OCI-M2 (cell line): ENCODE data around the gene TIGAR.

Source experiments
- DNase-seq: peaks from one replicate; lab custom pipeline; 2025; ENCODE audit not compliant: unreplicated experiment; lab: John Stamatoyannopoulos, UW

TIGAR gene

GRCh38 chr12:4320853-4321701, at the start of gene TIGAR:
TSS of gene TIGAR (plus strand) at chr12:4321213. CDS start at chr12:4321272, 59 bp downstream.
- no peak for DNase-seq

- DNase-seq: no peak
Measured at GRCh38 chr12:4271717-4272423, 49.1 kb upstream of the TIGAR start.

- no peak for DNase-seq
Measured at GRCh38 chr12:4272424-4273272, 48.4 kb upstream of the TIGAR start.

- DNase-seq: no peak
Measured at GRCh38 chr12:4273273-4273651, 47.8 kb upstream of the TIGAR start.

- no peak for DNase-seq
Measured at GRCh38 chr12:4273652-4274395, 47.2 kb upstream of the TIGAR start, which contains the start of gene CCND2. TSS of gene CCND2 (plus strand) at chr12:4273762. CDS start at chr12:4274041, 279 bp downstream.

- no peak for DNase-seq
Measured at GRCh38 chr12:4274396-4275015, 46.5 kb upstream of the TIGAR start.

GRCh38 chr12:4275016-4275869, 45.8 kb upstream of the TIGAR start:
- no peak for DNase-seq

GRCh38 chr12:4275870-4276301, 45.1 kb upstream of the TIGAR start:
- DNase-seq: no peak

GRCh38 chr12:4276524-4277204, 44.3 kb upstream of the TIGAR start:
- DNase-seq: no peak

GRCh38 chr12:4277205-4277543, 43.8 kb upstream of the TIGAR start:
- DNase-seq: no peak

- no peak for DNase-seq
Measured at GRCh38 chr12:4277857-4278256, 43.2 kb upstream of the TIGAR start.

- no peak for DNase-seq
Measured at GRCh38 chr12:4278329-4279197, 42.5 kb upstream of the TIGAR start.

GRCh38 chr12:4279198-4279690, 41.8 kb upstream of the TIGAR start:
- DNase-seq: no peak

- no peak for DNase-seq
Measured at GRCh38 chr12:4280351-4281163, 40.5 kb upstream of the TIGAR start.

GRCh38 chr12:4281173-4281654, 39.8 kb upstream of the TIGAR start:
- DNase-seq: no peak

GRCh38 chr12:4282103-4282891, 38.7 kb upstream of the TIGAR start:
- DNase-seq: no peak
